Lung (tissue), 12 donors: ENCODE measurements around the gene CAMK2D. TPM values are rescaled to one million over a fixed set of nuclear protein-coding genes. Genes with fewer than 3 reads are reported as not detected.

Source experiments
- ATAC-seq: fragments of 200-7000 bp; cut with Tn5 transposase; one replicate; pipeline ENCODE4 v1.9.1; 2020; ENCODE audit warnings: moderate number of reproducible peaks; ENCODE audit not compliant: insufficient read depth, low FRiP score
- DNase-seq, 3 donors: peaks; one replicate each; pipeline ENCODE4 v3.0.0-alpha.2; 2013 to 2017
- H3K27ac ChIP-seq, 2 donors: one replicate each; pipeline ENCODE4 v1.5.1; 2013; ENCODE audit warnings: mild to moderate bottlenecking in 2 of 2, moderate library complexity in 2 of 2, control low read depth in 1 of 2, inconsistent platforms in 1 of 2, low read depth in 1 of 2, low read length in 1 of 2
- H3K27me3 ChIP-seq, 3 donors: one replicate each; pipeline ENCODE4 v1.5.1; 2013; ENCODE audit warnings: low read length in 2 of 3; ENCODE audit not compliant: control insufficient read depth in 3 of 3, insufficient read depth in 3 of 3
- H3K36me3 ChIP-seq, 4 donors: one replicate each; pipeline ENCODE4 v1.5.1; 2013; ENCODE audit warnings: low read length in 4 of 4, mild to moderate bottlenecking in 1 of 4, moderate library complexity in 1 of 4; ENCODE audit not compliant: control insufficient read depth in 4 of 4, insufficient read depth in 4 of 4
- H3K4me1 ChIP-seq, 5 donors: one replicate each; pipeline ENCODE4 v1.5.1; 2013; ENCODE audit warnings: low read length in 5 of 5, mild to moderate bottlenecking in 2 of 5, moderate library complexity in 1 of 5; ENCODE audit not compliant: control insufficient read depth in 5 of 5, insufficient read depth in 5 of 5
- H3K4me3 ChIP-seq: one replicate; pipeline ENCODE4 v1.5.1; 2013; ENCODE audit warnings: mild to moderate bottlenecking, control low read depth, moderate library complexity
- H3K9ac ChIP-seq, 2 donors: one replicate each; pipeline ENCODE4 v1.5.1; 2013; ENCODE audit warnings: low read length in 2 of 2, control low read depth in 1 of 2; ENCODE audit not compliant: insufficient read depth in 1 of 2
- H3K9me3 ChIP-seq, 4 donors: one replicate each; pipeline ENCODE4 v1.5.1; 2013; ENCODE audit warnings: low read length in 3 of 4, mild to moderate bottlenecking in 1 of 4, moderate library complexity in 1 of 4; ENCODE audit not compliant: control insufficient read depth in 4 of 4, insufficient read depth in 3 of 4
- CTCF ChIP-seq: IDR thresholded peaks from 2 replicates; pipeline ENCODE4 v1.5.1; 2012; ENCODE audit warnings: mild to moderate bottlenecking; ENCODE audit errors: control extremely low read depth, extremely low read depth
- WGBS, 2 donors: extraction: QIAGEN DNeasy Blood & Tissue Kit; methylation state at CpG; one replicate each; pipeline ENCODE4 v1.1.7; 2013; 5-methylcytosine and 5-hydroxymethylcytosine counted together
- polyA plus RNA-seq, 2 donors: library from polyadenylated mRNA; stranded (reverse); fragments of 200-250 nt; gene quantifications; one replicate each; pipeline ENCODE4 v1.2.1, GENCODE V29; 2013
- total RNA-seq, 2 donors: library from RNA; depleted of rRNA in 1 of 2; stranded (reverse); fragments of >200 nt in 1 of 2; gene quantifications; one replicate each; pipeline ENCODE4 v1.2.1, GENCODE V29; 2014 to 2021
- donor health status: control.
- donor health status: control.
- donor health status: Bipolar disorder and iron deficiency.
- donor health status: healthy.
- donor health status: DM: yes; HTN: yes; CAD: no.

Gene CAMK2D
- total and polyA plus RNA-seq, 4 donors, result 11.9 to 98.2 (median 36.6) TPM

- no peak for TF ChIP-seq CTCF
- no peak overlapping the region for H3K4me3 ChIP-seq
- H3K9ac ChIP-seq, result no peak overlapping the region
- DNase-seq, result no peak
- WGBS, 2 donors, result 83 to 92% methylated on average over 5 of the region's 5 CpGs
- ATAC-seq, result no peak
- H3K4me1 ChIP-seq, result peaks cover 0 to 14% (median 8%) of the 10 kb centered on the region in 5 donors
- H3K9me3 ChIP-seq, result no peaks in the 10 kb centered on the region
- H3K27ac ChIP-seq, result no peak overlapping the region
- no peaks in the 10 kb centered on the region for H3K36me3 ChIP-seq
- no peaks in the 10 kb centered on the region for H3K27me3 ChIP-seq
Observed at GRCh38 chr4:113438596-113438995, 322.9 kb downstream of the CAMK2D start.

- ATAC-seq (no peak), DNase-seq (peak; percentile 16 to 85 (median 81))
- H3K9me3 ChIP-seq, result no peaks in the 10 kb centered on the region
- no peak overlapping the region for H3K4me3 ChIP-seq
- peaks cover 0 to 14% (median 8%) of the 10 kb centered on the region in 5 donors for H3K4me1 ChIP-seq
- no peaks in the 10 kb centered on the region for H3K36me3 ChIP-seq
- H3K9ac ChIP-seq, result no peak overlapping the region
- peak overlapping the region in 1 of 2 donors; percentile 7 for H3K27ac ChIP-seq
- no peak for TF ChIP-seq CTCF
- 57 to 72% methylated on average over 3 of the region's 3 CpGs for WGBS, 2 donors
- no peaks in the 10 kb centered on the region for H3K27me3 ChIP-seq
Observed at GRCh38 chr4:113437129-113437528, 324.4 kb downstream of the CAMK2D start.

GRCh38 chr4:113436360-113436759, 325.2 kb downstream of the CAMK2D start:
- Histone ChIP-seq H3K9ac (no peak overlapping the region), H3K27me3 (no peaks in the 10 kb centered on the region), H3K4me1 (peaks cover 0 to 14% (median 8%) of the 10 kb centered on the region in 5 donors), H3K4me3 (no peak overlapping the region), H3K36me3 (no peaks in the 10 kb centered on the region), H3K9me3 (no peaks in the 10 kb centered on the region), H3K27ac (peak overlapping the region in 1 of 2 donors; percentile 68)
- WGBS, 2 donors, result 18 to 22% methylated on average over 3 of the region's 3 CpGs
- no peak for ATAC-seq
- TF ChIP-seq CTCF, result no peak
- DNase-seq, result peak in 2 of 3 donors; percentile 64 to 78

GRCh38 chr4:113435893-113436292, 325.6 kb downstream of the CAMK2D start:
- Histone ChIP-seq H3K27ac (peak overlapping the region in 1 of 2 donors; percentile 68), H3K4me3 (no peak overlapping the region)

More at GRCh38 chr4:113435893-113436292, 325.6 kb downstream of the CAMK2D start:
- H3K9me3 ChIP-seq, result no peaks in the 10 kb centered on the region
- WGBS, 2 donors, result 45 to 73% methylated on average over 7 of the region's 7 CpGs
- peaks cover 0 to 14% (median 8%) of the 10 kb centered on the region in 5 donors for H3K4me1 ChIP-seq
- H3K9ac ChIP-seq, result no peak overlapping the region
- no peaks in the 10 kb centered on the region for H3K36me3 ChIP-seq
- DNase-seq (no peak), ATAC-seq (no peak)
- no peaks in the 10 kb centered on the region for H3K27me3 ChIP-seq
- TF ChIP-seq CTCF, result no peak
